GM03348 (cell line): ENCODE results near the gene ATCAY.
"Not testable (repeated sequence)": the region's sequence is repeated elsewhere in the genome, so short reads cannot be mapped to it uniquely, and the experiment has no call there.

Experiments
- DNase-seq: peaks from one replicate; pipeline ENCODE4 v3.0.0; 2012; ENCODE audit warnings: low spot score

The ATCAY gene

GRCh38 chr19:3855320-3855719 lies 25.2 kb upstream of the ATCAY start:
- no peak for DNase-seq

- DNase-seq = no peak
Observed at GRCh38 chr19:3857449-3858003, 23.0 kb upstream of the ATCAY start.

- DNase-seq = no peak
Observed at GRCh38 chr19:3860499-3860898, 20.0 kb upstream of the ATCAY start.

- DNase-seq = no peak
Observed at GRCh38 chr19:3862826-3863500, 17.5 kb upstream of the ATCAY start.

- no peak for DNase-seq
Observed at GRCh38 chr19:3863648-3864047, 16.8 kb upstream of the ATCAY start.

GRCh38 chr19:3866910-3867638 lies 13.4 kb upstream of the ATCAY start:
- DNase-seq = no peak

- DNase-seq = no peak
Observed at GRCh38 chr19:3867971-3868769, 12.3 kb upstream of the ATCAY start.

GRCh38 chr19:3868770-3869456 lies 11.6 kb upstream of the ATCAY start, which contains the start of gene ZFR2:
TSS of gene ZFR2 (minus strand) at chr19:3869038. CDS start at chr19:3869017, 21 bp downstream.
- no peak for DNase-seq

GRCh38 chr19:3873151-3873550 lies 7.3 kb upstream of the ATCAY start:
- DNase-seq = no peak

GRCh38 chr19:3874695-3875094 lies 5.8 kb upstream of the ATCAY start:
- not testable (repeated sequence) for DNase-seq

GRCh38 chr19:3879656-3880055 lies 829 bp upstream of the ATCAY start:
- DNase-seq = peak; percentile 2

- DNase-seq = no peak
Observed at GRCh38 chr19:3881272-3882040, 971 bp downstream of the ATCAY start.

GRCh38 chr19:3882041-3882384 lies 1.5 kb downstream of the ATCAY start:
- DNase-seq = no peak

GRCh38 chr19:3890591-3890990 lies 10.1 kb downstream of the ATCAY start:
- DNase-seq = no peak

GRCh38 chr19:3893509-3894179 lies 13.2 kb downstream of the ATCAY start:
- DNase-seq = no peak

GRCh38 chr19:3894959-3895358 lies 14.5 kb downstream of the ATCAY start:
- DNase-seq = not testable (repeated sequence)

- DNase-seq = no peak
Observed at GRCh38 chr19:3895788-3896187, 15.3 kb downstream of the ATCAY start.

- no peak for DNase-seq
Observed at GRCh38 chr19:3897936-3898335, 17.5 kb downstream of the ATCAY start.

- DNase-seq = no peak
Observed at GRCh38 chr19:3898426-3898825, 17.9 kb downstream of the ATCAY start.

- DNase-seq = no peak
Observed at GRCh38 chr19:3899531-3900294, 19.2 kb downstream of the ATCAY start.
